Peyer's patch (tissue), 4 donors: ENCODE results near the gene SCAMP3.

Experiments
- CTCF ChIP-seq, 6 experiments: fragments of 450-650 bp in 4 of 6; fragments of 200-600 bp in 2 of 6; sonication (generic) in 1 of 6; IDR thresholded peaks; one replicate each; pipeline ENCODE4 v1.5.1; 2017 to 2019; ENCODE audit warnings: antibody characterized with exemption in 6 of 6, mild to moderate bottlenecking in 3 of 6, moderate library complexity in 1 of 6
- POLR2A ChIP-seq, 2 donors: fragments of 450-650 bp; IDR thresholded peaks; one replicate each; pipeline ENCODE4 v1.5.1; 2017; ENCODE audit warnings: antibody characterized with exemption in 2 of 2, mild to moderate bottlenecking in 2 of 2, moderate library complexity in 2 of 2

- TF ChIP-seq CTCF (IDR thresholded peaks at IDR 0.05) (no peak), POLR2A (IDR thresholded peaks at IDR 0.05) (no peak)
These were observed 25.7 kb downstream of the SCAMP3 start for GRCh38 chr1:155236451-155236850.
